HepG2 (cell line): ENCODE data around the gene DQX1. TPM values are rescaled to one million over a fixed set of nuclear protein-coding genes. Genes with fewer than 3 reads are reported as not detected.

Experiments
- ADNP ChIP-seq: sonication (generic); formaldehyde crosslinking; IDR thresholded peaks from 2 replicates; pipeline ENCODE4 v1.4.0; 2020; ENCODE audit warnings: missing genetic modification reagents
- ATRX ChIP-seq: sonication (generic); formaldehyde crosslinking; IDR thresholded peaks from 2 replicates; pipeline ENCODE4 v1.4.0; 2020; ENCODE audit warnings: missing genetic modification reagents, borderline replicate concordance
- CBX5 ChIP-seq: sonication (generic); formaldehyde crosslinking; IDR thresholded peaks from 2 replicates; pipeline ENCODE4 v1.4.0; 2020; ENCODE audit warnings: missing genetic modification reagents, borderline replicate concordance
- CHCHD3 ChIP-seq: sonication (generic); formaldehyde crosslinking; IDR thresholded peaks from 2 replicates; pipeline ENCODE4 v1.8.0; 2022; ENCODE audit warnings: mild to moderate bottlenecking, missing genetic modification reagents, moderate library complexity
- ESRRA ChIP-seq: sonication (generic); formaldehyde crosslinking; IDR thresholded peaks from 2 replicates; pipeline ENCODE4 v1.5.1; 2020; ENCODE audit warnings: mild to moderate bottlenecking, low read depth, missing genetic modification reagents
- NFE2L1 ChIP-seq: sonication (generic); formaldehyde crosslinking; IDR thresholded peaks from 2 replicates; pipeline ENCODE4 v1.4.0; 2020; ENCODE audit warnings: missing genetic modification reagents, mild to moderate bottlenecking, borderline replicate concordance
- RFXANK ChIP-seq: IDR thresholded peaks from 2 replicates; pipeline ENCODE4 v1.6.1; 2016
- SNAI1 ChIP-seq: sonication (generic); formaldehyde crosslinking; IDR thresholded peaks from 2 replicates; pipeline ENCODE4 v1.5.0; 2020; ENCODE audit warnings: mild to moderate bottlenecking, missing genetic modification reagents, borderline replicate concordance
- SP5 ChIP-seq: IDR thresholded peaks from 2 replicates; pipeline ENCODE4 v1.6.1; 2016; ENCODE audit warnings: low read depth, borderline replicate concordance
- ZBTB7A ChIP-seq: sonication (generic); formaldehyde crosslinking; IDR thresholded peaks from 2 replicates; pipeline ENCODE4 v1.8.0; 2022; ENCODE audit warnings: mild to moderate bottlenecking, missing genetic modification reagents
- ZBTB7B ChIP-seq: sonication (generic); formaldehyde crosslinking; IDR thresholded peaks from 2 replicates; pipeline ENCODE4 v1.4.0; 2020; ENCODE audit warnings: missing genetic modification reagents
- ZMYM3 ChIP-seq: sonication (generic); formaldehyde crosslinking; IDR thresholded peaks from 2 replicates; pipeline ENCODE4 v1.5.1; 2020; ENCODE audit warnings: mild to moderate bottlenecking, missing genetic modification reagents
- ZNF207 ChIP-seq: fragments of 450-650 bp; IDR thresholded peaks from 2 replicates; pipeline ENCODE4 v1.6.1; 2016; ENCODE audit warnings: antibody characterized with exemption, borderline replicate concordance
- ZSCAN9 ChIP-seq: IDR thresholded peaks from 2 replicates; pipeline ENCODE4 v1.6.1; 2016; ENCODE audit warnings: borderline replicate concordance
- polyA plus RNA-seq, 8 experiments: library from polyadenylated mRNA; depleted of rRNA in 3 of 8; stranded (reverse) in 7 of 8; unstranded in 1 of 8; fragments of >200 nt; fragmentation: Illumina TruSeq in 4 of 8; extraction: Trizol in 4 of 8; gene quantifications; 2 replicates each; pipeline versions ENCODE4 v1.2.1 to v1.2.3, GENCODE V29; 2011 to 2016; ENCODE audit warnings: low read depth in 4 of 8, missing spikeins in 1 of 8, mixed read lengths in 1 of 8; ENCODE audit not compliant: insufficient read depth in 1 of 8
- total RNA-seq, 5 experiments: library from RNA; depleted of rRNA; stranded (reverse); fragments of >200 nt; fragmentation: Illumina TruSeq; extraction: Trizol; gene quantifications; 2 replicates each; pipeline ENCODE4 v1.2.3, GENCODE V29; 2016; ENCODE audit warnings: low read depth in 1 of 5
- TF ChIP-seq, protein P1 (sequence below): sonication (generic); formaldehyde crosslinking; IDR thresholded peaks from 2 replicates; pipeline ENCODE4 v1.8.0; 2022; ENCODE audit warnings: mild to moderate bottlenecking, missing genetic modification reagents; ENCODE audit not compliant: insufficient replicate concordance
- TF ChIP-seq, protein P2 (sequence below): sonication (generic); formaldehyde crosslinking; IDR thresholded peaks from 2 replicates; pipeline ENCODE4 v1.9.0; 2021; ENCODE audit warnings: missing genetic modification reagents, borderline replicate concordance
- TF ChIP-seq, protein P3 (sequence below): sonication (generic); formaldehyde crosslinking; IDR thresholded peaks from 2 replicates; pipeline ENCODE4 v1.4.0; 2020; ENCODE audit warnings: missing genetic modification reagents
- TF ChIP-seq, protein P4 (sequence below), 2 experiments: sonication (generic) in 1 of 2; formaldehyde crosslinking in 1 of 2; IDR thresholded peaks; 2 replicates each; pipeline versions ENCODE4 v1.4.0 to v1.6.1; 2018 to 2020; ENCODE audit warnings: missing genetic modification reagents in 2 of 2, borderline replicate concordance in 1 of 2, low read depth in 1 of 2, mild to moderate bottlenecking in 1 of 2, missing biosample characterization in 1 of 2
- TF ChIP-seq, protein P5 (sequence below): sonication (generic); formaldehyde crosslinking; IDR thresholded peaks from 2 replicates; pipeline ENCODE4; 2020; ENCODE audit warnings: missing genetic modification reagents, mild to moderate bottlenecking, borderline replicate concordance

DQX1 gene
- total and polyA plus RNA-seq, 2 of the 13 experiments (the other 11 are each of a cell fraction or from before 2014, with no cell fraction given): 27.6 to 89.8 TPM

DNA sequence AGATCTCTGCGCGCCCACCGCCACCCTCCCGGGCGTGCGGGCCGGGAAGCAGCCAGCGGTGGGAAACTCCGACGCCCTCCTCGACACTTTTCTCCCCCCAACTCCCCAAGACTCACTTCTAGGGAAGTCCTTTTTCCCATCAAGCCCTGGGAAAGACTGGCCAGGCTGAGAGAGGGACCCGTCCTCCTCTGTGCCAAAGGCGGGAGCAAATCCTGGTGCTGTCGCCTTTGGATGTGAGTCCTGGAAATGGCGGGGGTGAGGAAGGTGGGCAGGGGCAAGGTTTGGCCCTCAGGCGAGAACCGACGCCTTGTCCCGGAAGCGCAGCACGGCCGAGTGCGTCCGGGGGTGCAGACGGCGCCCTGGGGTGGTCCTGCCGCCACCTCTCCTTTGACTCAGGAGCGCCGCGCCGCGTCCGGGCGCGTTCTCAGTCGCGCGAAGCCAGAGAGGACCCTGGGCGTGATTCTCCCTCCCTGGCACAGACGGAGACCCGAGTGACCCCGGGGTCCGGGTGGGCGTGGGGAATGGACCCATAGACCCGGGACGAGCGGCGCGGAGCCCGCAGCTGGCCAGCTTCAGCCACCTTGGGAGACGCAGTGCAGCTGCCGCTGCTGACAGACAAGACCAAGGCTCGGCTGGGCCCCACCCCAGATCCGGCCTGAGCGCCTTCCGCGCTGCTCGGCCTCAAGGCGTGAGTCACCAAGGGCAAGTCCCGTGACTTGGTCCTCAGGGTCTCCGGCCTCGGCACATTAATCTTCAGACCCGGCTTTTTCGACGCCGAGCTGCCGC lies 23.1 kb downstream of the DQX1 start (continued):
- TF ChIP-seq, protein P1, sequence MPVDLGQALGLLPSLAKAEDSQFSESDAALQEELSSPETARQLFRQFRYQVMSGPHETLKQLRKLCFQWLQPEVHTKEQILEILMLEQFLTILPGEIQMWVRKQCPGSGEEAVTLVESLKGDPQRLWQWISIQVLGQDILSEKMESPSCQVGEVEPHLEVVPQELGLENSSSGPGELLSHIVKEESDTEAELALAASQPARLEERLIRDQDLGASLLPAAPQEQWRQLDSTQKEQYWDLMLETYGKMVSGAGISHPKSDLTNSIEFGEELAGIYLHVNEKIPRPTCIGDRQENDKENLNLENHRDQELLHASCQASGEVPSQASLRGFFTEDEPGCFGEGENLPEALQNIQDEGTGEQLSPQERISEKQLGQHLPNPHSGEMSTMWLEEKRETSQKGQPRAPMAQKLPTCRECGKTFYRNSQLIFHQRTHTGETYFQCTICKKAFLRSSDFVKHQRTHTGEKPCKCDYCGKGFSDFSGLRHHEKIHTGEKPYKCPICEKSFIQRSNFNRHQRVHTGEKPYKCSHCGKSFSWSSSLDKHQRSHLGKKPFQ: peak; percentile 63
- TF ChIP-seq, protein P2, sequence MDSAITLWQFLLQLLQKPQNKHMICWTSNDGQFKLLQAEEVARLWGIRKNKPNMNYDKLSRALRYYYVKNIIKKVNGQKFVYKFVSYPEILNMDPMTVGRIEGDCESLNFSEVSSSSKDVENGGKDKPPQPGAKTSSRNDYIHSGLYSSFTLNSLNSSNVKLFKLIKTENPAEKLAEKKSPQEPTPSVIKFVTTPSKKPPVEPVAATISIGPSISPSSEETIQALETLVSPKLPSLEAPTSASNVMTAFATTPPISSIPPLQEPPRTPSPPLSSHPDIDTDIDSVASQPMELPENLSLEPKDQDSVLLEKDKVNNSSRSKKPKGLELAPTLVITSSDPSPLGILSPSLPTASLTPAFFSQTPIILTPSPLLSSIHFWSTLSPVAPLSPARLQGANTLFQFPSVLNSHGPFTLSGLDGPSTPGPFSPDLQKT (CRISPR knock-in tag): no peak
- no peak for TF ChIP-seq RFXANK
- peak; percentile 50; the same call in 1 of the 2 replicates for TF ChIP-seq CHCHD3
- peak; percentile 98 for TF ChIP-seq ZBTB7A (CRISPR knock-in tag)
- TF ChIP-seq ESRRA (CRISPR knock-in tag): peak; percentile 66; the same call in 1 of the 2 replicates
- TF ChIP-seq SNAI1: 0 out of 2 replicates have a peak, but pooled peaks have one; percentile 39
- TF ChIP-seq ATRX: no peak
- TF ChIP-seq, protein P3, sequence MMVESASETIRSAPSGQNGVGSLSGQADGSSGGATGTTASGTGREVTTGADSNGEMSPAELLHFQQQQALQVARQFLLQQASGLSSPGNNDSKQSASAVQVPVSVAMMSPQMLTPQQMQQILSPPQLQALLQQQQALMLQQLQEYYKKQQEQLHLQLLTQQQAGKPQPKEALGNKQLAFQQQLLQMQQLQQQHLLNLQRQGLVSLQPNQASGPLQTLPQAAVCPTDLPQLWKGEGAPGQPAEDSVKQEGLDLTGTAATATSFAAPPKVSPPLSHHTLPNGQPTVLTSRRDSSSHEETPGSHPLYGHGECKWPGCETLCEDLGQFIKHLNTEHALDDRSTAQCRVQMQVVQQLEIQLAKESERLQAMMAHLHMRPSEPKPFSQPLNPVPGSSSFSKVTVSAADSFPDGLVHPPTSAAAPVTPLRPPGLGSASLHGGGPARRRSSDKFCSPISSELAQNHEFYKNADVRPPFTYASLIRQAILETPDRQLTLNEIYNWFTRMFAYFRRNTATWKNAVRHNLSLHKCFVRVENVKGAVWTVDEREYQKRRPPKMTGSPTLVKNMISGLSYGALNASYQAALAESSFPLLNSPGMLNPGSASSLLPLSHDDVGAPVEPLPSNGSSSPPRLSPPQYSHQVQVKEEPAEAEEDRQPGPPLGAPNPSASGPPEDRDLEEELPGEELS: no peak
- TF ChIP-seq ZNF207: no peak
- TF ChIP-seq, protein P4, sequence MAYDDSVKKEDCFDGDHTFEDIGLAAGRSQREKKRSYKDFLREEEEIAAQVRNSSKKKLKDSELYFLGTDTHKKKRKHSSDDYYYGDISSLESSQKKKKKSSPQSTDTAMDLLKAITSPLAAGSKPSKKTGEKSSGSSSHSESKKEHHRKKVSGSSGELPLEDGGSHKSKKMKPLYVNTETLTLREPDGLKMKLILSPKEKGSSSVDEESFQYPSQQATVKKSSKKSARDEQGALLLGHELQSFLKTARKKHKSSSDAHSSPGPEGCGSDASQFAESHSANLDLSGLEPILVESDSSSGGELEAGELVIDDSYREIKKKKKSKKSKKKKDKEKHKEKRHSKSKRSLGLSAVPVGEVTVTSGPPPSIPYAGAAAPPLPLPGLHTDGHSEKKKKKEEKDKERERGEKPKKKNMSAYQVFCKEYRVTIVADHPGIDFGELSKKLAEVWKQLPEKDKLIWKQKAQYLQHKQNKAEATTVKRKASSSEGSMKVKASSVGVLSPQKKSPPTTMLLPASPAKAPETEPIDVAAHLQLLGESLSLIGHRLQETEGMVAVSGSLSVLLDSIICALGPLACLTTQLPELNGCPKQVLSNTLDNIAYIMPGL (CRISPR knock-in tag; IDR thresholded peaks at IDR 0.05; ENCODE audit: borderline replicate concordance in 1 of 2, low read depth in 1 of 2): peak; percentile 92 to 98
- TF ChIP-seq CBX5: peak; percentile 83; the same call in 1 of the 2 replicates
- no peak for TF ChIP-seq ZSCAN9 (CRISPR knock-in tag)
- peak; percentile 41; the same call in 1 of the 2 replicates for TF ChIP-seq ZMYM3 (CRISPR knock-in tag)
- TF ChIP-seq, protein P5, sequence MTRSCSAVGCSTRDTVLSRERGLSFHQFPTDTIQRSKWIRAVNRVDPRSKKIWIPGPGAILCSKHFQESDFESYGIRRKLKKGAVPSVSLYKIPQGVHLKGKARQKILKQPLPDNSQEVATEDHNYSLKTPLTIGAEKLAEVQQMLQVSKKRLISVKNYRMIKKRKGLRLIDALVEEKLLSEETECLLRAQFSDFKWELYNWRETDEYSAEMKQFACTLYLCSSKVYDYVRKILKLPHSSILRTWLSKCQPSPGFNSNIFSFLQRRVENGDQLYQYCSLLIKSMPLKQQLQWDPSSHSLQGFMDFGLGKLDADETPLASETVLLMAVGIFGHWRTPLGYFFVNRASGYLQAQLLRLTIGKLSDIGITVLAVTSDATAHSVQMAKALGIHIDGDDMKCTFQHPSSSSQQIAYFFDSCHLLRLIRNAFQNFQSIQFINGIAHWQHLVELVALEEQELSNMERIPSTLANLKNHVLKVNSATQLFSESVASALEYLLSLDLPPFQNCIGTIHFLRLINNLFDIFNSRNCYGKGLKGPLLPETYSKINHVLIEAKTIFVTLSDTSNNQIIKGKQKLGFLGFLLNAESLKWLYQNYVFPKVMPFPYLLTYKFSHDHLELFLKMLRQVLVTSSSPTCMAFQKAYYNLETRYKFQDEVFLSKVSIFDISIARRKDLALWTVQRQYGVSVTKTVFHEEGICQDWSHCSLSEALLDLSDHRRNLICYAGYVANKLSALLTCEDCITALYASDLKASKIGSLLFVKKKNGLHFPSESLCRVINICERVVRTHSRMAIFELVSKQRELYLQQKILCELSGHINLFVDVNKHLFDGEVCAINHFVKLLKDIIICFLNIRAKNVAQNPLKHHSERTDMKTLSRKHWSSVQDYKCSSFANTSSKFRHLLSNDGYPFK (CRISPR knock-in tag): peak; percentile 88; the same call in 1 of the 2 replicates
- TF ChIP-seq ADNP: no peak
- TF ChIP-seq SP5 (CRISPR knock-in tag): no peak
- TF ChIP-seq ZBTB7B (CRISPR knock-in tag): peak; percentile 97
- no peak for TF ChIP-seq NFE2L1 (CRISPR knock-in tag)
